ENCODE results near the gene GABRE. TPM values are rescaled to one million over a fixed set of nuclear protein-coding genes. Genes with fewer than 3 reads are reported as not detected.
A peak's percentile ranks its signal among the peaks of the same experiment; 100 is the strongest.

Gene GABRE
- total and polyA plus RNA-seq, 12 donors: 2.8 to 77.8 (median 34.0) TPM

- H3K4me1 ChIP-seq: no peaks in the 10 kb centered on the region
- peak in 5 of 8 donors; percentile 33 to 86 (median 57) for ATAC-seq
- DNase-seq: no peak
- intact Hi-C loops (cut with DNase I): no loop called here
- no peak overlapping the region for H3K4me3 ChIP-seq
- H3K36me3 ChIP-seq: peaks cover 0 to 41% (median 0%) of the 10 kb centered on the region in 9 donors
- H3K27ac ChIP-seq: no peak overlapping the region
- H3K27me3 ChIP-seq: peaks cover 0 to 5% (median 0%) of the 10 kb centered on the region in 7 donors
- no peaks in the 10 kb centered on the region for H3K9me3 ChIP-seq
- 59 to 70% methylated on average over 5 of the region's 5 CpGs for WGBS, 2 donors
- TF ChIP-seq CTCF (IDR thresholded peaks at IDR 0.05): no peak
Measured at GRCh38 chrX:151962034-151962433, 12.4 kb downstream of the GABRE start.

- Histone ChIP-seq H3K27ac (no peak overlapping the region), H3K36me3 (peaks cover 0 to 77% (median 0%) of the 10 kb centered on the region in 9 donors), H3K9me3 (no peaks in the 10 kb centered on the region), H3K4me3 (no peak overlapping the region), H3K4me1 (no peaks in the 10 kb centered on the region), H3K27me3 (no peaks in the 10 kb centered on the region)
- no peak for ATAC-seq
- 95 to 98% methylated on average over 4 of the region's 4 CpGs for WGBS, 2 donors
- DNase-seq: no peak
- intact Hi-C loops (cut with DNase I): no loop called here
- no peak for TF ChIP-seq CTCF (IDR thresholded peaks at IDR 0.05)
Measured at GRCh38 chrX:151958101-151958500, 16.4 kb downstream of the GABRE start.

- H3K27ac ChIP-seq: no peak overlapping the region
- TF ChIP-seq CTCF (IDR thresholded peaks at IDR 0.05): no peak
- WGBS, 2 donors: 96 to 97% methylated on average over 15 of the region's 15 CpGs
- no peaks in the 10 kb centered on the region for H3K9me3 ChIP-seq
- no peak overlapping the region for H3K4me3 ChIP-seq
- peaks cover 0 to 65% (median 0%) of the 10 kb centered on the region in 9 donors for H3K36me3 ChIP-seq
- DNase-seq (no peak), ATAC-seq (no peak)
- no peaks in the 10 kb centered on the region for H3K4me1 ChIP-seq
- H3K27me3 ChIP-seq: no peaks in the 10 kb centered on the region
- intact Hi-C loops (cut with DNase I): no loop called here
Measured at GRCh38 chrX:151954730-151955129, 19.7 kb downstream of the GABRE start.

- H3K27ac ChIP-seq: no peak overlapping the region
- DNase-seq (no peak), ATAC-seq (no peak)
- H3K4me1 ChIP-seq: no peaks in the 10 kb centered on the region
- H3K9me3 ChIP-seq: no peaks in the 10 kb centered on the region
- intact Hi-C loops (cut with DNase I): no loop called here
- H3K27me3 ChIP-seq: no peaks in the 10 kb centered on the region
- H3K4me3 ChIP-seq: no peak overlapping the region
- no peak for TF ChIP-seq CTCF (IDR thresholded peaks at IDR 0.05)
- no peaks in the 10 kb centered on the region for H3K36me3 ChIP-seq
Measured at GRCh38 chrX:151938172-151938571, 36.3 kb downstream of the GABRE start.

All from heart right ventricle (tissue), 16 donors.